Measurements from ENCODE around the gene OPN1MW2.
"Not testable (repeated sequence)": the region's sequence is repeated elsewhere in the genome, so short reads cannot be mapped to it uniquely, and the experiment has no call there.

The OPN1MW2 gene

GRCh38 chrX:154226706-154227105 is 7.2 kb downstream of the OPN1MW2 start:
- not testable (repeated sequence) for H3K27me3 ChIP-seq (ENCODE audit: control insufficient read depth, insufficient read depth, low read length); H3K4me2 ChIP-seq (ENCODE audit: low read length); H3K9ac ChIP-seq (ENCODE audit: low read depth, low read length); H3K36me3 ChIP-seq (ENCODE audit: insufficient read depth, low read length); H3K9me3 ChIP-seq (replicated peaks; ENCODE audit: low read length); H3K4me1 ChIP-seq (ENCODE audit: control insufficient read depth, insufficient read depth, low read length); H3K4me3 ChIP-seq (ENCODE audit: low read length)

- not testable (repeated sequence) for H3K4me3 ChIP-seq (ENCODE audit: low read length); H3K9me3 ChIP-seq (replicated peaks; ENCODE audit: low read length); H3K36me3 ChIP-seq (ENCODE audit: insufficient read depth, low read length); H3K27me3 ChIP-seq (ENCODE audit: control insufficient read depth, insufficient read depth, low read length); H3K4me1 ChIP-seq (ENCODE audit: control insufficient read depth, insufficient read depth, low read length); H3K9ac ChIP-seq (ENCODE audit: low read depth, low read length); H3K4me2 ChIP-seq (ENCODE audit: low read length)
Observed at GRCh38 chrX:154231443-154231842, 11.9 kb downstream of the OPN1MW2 start.

- H3K4me3 ChIP-seq (ENCODE audit: low read length); H3K4me1 ChIP-seq (ENCODE audit: control insufficient read depth, insufficient read depth, low read length); H3K9me3 ChIP-seq (replicated peaks; ENCODE audit: low read length); H3K9ac ChIP-seq (ENCODE audit: low read depth, low read length); H3K27me3 ChIP-seq (ENCODE audit: control insufficient read depth, insufficient read depth, low read length); H3K36me3 ChIP-seq (ENCODE audit: insufficient read depth, low read length); H3K4me2 ChIP-seq (ENCODE audit: low read length): not testable (repeated sequence)
Observed at GRCh38 chrX:154233620-154234019, 14.1 kb downstream of the OPN1MW2 start.

DNA sequence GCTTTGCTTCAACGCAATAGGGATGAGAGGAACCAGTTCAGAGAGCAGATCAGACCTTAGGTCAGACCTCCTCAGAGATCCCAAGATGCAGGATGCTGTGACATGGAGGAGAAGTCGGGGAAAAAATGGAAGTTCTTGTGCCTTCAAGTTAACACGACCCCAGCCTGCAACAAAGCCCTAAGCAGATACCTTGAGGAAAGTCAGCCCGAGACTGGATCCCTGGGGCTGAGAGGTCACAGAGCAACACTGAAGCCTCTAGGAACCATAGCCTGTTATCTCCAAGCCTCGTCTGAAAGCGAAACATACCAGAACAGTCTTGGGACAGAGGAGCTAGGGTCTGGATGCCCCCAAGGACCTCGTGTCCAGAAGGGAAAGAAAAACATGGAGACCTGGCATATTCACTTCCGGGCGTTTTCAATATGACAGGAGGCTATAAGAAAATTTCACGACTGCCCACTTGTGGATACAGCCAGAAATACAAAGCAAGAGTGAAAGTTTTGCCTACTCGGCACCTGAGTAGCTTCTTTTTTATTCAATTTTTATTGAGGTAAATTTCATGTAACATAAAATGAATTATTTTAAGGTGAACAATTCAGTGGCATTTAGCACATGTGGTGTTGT is 19.5 kb downstream of the OPN1MW2 start:
- not testable (repeated sequence) for H3K27me3 ChIP-seq (ENCODE audit: control insufficient read depth, insufficient read depth, low read length); H3K4me3 ChIP-seq (ENCODE audit: low read length); H3K4me1 ChIP-seq (ENCODE audit: control insufficient read depth, insufficient read depth, low read length); H3K9me3 ChIP-seq (replicated peaks; ENCODE audit: low read length); H3K36me3 ChIP-seq (ENCODE audit: insufficient read depth, low read length); H3K4me2 ChIP-seq (ENCODE audit: low read length); H3K9ac ChIP-seq (ENCODE audit: low read depth, low read length)

- H3K9me3 ChIP-seq (replicated peaks; ENCODE audit: low read length); H3K4me3 ChIP-seq (ENCODE audit: low read length); H3K9ac ChIP-seq (ENCODE audit: low read depth, low read length); H3K27me3 ChIP-seq (ENCODE audit: control insufficient read depth, insufficient read depth, low read length); H3K4me1 ChIP-seq (ENCODE audit: control insufficient read depth, insufficient read depth, low read length); H3K4me2 ChIP-seq (ENCODE audit: low read length); H3K36me3 ChIP-seq (ENCODE audit: insufficient read depth, low read length): not testable (repeated sequence)
Observed at GRCh38 chrX:154239982-154240503, 20.5 kb downstream of the OPN1MW2 start.

DNA sequence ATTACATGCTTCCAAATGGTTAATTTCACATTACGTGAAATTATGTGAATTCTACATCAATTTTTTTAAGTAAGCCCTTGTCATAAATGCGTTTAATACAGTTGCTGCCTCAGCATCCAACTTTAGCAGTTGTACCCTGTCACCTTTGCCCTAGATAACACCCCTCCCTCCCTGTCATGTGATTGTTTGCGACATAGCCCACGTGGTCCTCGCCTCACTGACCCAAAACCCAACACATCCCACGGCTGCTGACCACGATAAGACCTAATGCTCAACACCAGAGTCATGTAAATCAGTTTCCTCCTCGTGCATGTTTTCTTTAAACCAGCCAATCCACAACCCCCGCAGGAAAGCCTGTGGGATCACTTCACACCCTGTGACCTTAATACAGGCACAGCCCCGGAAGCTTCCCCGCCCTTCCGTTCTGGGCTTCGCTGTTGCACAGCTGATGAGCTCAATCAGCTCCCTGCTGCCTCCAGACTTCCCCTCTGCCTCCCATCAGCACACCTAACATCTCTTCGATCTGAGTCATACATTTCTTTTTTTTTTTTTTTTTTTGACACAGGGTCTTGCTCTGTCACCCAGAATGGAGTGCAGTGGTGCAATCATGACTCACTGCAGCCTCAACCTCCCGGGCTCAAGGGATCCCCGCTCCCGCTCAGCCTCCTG is 28.0 kb downstream of the OPN1MW2 start:
- H3K4me3 ChIP-seq (ENCODE audit: low read length); H3K27me3 ChIP-seq (ENCODE audit: control insufficient read depth, insufficient read depth, low read length); H3K4me1 ChIP-seq (ENCODE audit: control insufficient read depth, insufficient read depth, low read length); H3K9me3 ChIP-seq (replicated peaks; ENCODE audit: low read length); H3K9ac ChIP-seq (ENCODE audit: low read depth, low read length); H3K4me2 ChIP-seq (ENCODE audit: low read length); H3K36me3 ChIP-seq (ENCODE audit: insufficient read depth, low read length): not testable (repeated sequence)

GRCh38 chrX:154248076-154248475 is 28.5 kb downstream of the OPN1MW2 start:
- not testable (repeated sequence) for H3K27me3 ChIP-seq (ENCODE audit: control insufficient read depth, insufficient read depth, low read length); H3K4me3 ChIP-seq (ENCODE audit: low read length); H3K4me2 ChIP-seq (ENCODE audit: low read length)

DNA sequence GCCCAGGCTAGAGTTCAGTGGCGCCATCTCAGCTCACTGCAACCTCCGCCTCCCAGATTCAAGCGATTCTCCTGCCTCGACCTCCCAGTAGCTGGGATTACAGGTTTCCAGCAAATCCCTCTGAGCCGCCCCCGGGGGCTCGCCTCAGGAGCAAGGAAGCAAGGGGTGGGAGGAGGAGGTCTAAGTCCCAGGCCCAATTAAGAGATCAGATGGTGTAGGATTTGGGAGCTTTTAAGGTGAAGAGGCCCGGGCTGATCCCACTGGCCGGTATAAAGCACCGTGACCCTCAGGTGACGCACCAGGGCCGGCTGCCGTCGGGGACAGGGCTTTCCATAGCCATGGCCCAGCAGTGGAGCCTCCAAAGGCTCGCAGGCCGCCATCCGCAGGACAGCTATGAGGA is 37.7 kb downstream of the OPN1MW2 start, which contains the start of gene OPN1MW3:
Gene OPN1MW3 (plus strand): TSS at position 301 of the 400 bp plus-strand sequence. CDS start 38 bp downstream, at position 339.
- H3K9me3 ChIP-seq (replicated peaks; ENCODE audit: low read length); H3K9ac ChIP-seq (ENCODE audit: low read depth, low read length); H3K4me3 ChIP-seq (ENCODE audit: low read length); H3K27me3 ChIP-seq (ENCODE audit: control insufficient read depth, insufficient read depth, low read length); H3K4me1 ChIP-seq (ENCODE audit: control insufficient read depth, insufficient read depth, low read length); H3K36me3 ChIP-seq (ENCODE audit: insufficient read depth, low read length); H3K4me2 ChIP-seq (ENCODE audit: low read length): not testable (repeated sequence)

More at GRCh38 chrX:154248076-154248475, 28.5 kb downstream of the OPN1MW2 start:
- not testable (repeated sequence) for H3K4me1 ChIP-seq (ENCODE audit: control insufficient read depth, insufficient read depth, low read length); H3K9me3 ChIP-seq (replicated peaks; ENCODE audit: low read length); H3K36me3 ChIP-seq (ENCODE audit: insufficient read depth, low read length); H3K9ac ChIP-seq (ENCODE audit: low read depth, low read length)

DNA sequence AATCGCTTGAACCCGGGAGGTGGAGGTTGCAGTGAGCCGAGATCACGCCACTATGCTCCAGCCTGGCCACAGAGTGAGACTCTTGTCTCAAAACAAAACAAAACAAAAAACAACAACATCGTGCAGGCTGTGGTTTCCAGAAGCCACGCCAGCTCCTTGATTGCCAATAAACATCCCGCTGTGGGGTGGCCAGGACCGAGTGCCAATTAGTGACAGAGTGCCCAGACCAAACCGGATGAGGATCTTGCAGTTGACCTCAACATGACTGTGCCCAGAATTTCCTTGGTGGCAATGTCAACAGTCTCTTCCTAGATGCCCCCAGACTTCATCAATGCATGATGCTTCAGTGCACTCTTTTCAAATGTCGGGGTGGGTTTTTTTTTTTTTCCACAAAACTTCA is 39.2 kb downstream of the OPN1MW2 start:
- not testable (repeated sequence) for H3K27me3 ChIP-seq (ENCODE audit: control insufficient read depth, insufficient read depth, low read length); H3K36me3 ChIP-seq (ENCODE audit: insufficient read depth, low read length); H3K4me2 ChIP-seq (ENCODE audit: low read length); H3K4me3 ChIP-seq (ENCODE audit: low read length); H3K4me1 ChIP-seq (ENCODE audit: control insufficient read depth, insufficient read depth, low read length); H3K9me3 ChIP-seq (replicated peaks; ENCODE audit: low read length); H3K9ac ChIP-seq (ENCODE audit: low read depth, low read length)

- not testable (repeated sequence) for H3K9me3 ChIP-seq (replicated peaks; ENCODE audit: low read length); H3K4me3 ChIP-seq (ENCODE audit: low read length); H3K27me3 ChIP-seq (ENCODE audit: control insufficient read depth, insufficient read depth, low read length); H3K36me3 ChIP-seq (ENCODE audit: insufficient read depth, low read length); H3K4me2 ChIP-seq (ENCODE audit: low read length); H3K9ac ChIP-seq (ENCODE audit: low read depth, low read length); H3K4me1 ChIP-seq (ENCODE audit: control insufficient read depth, insufficient read depth, low read length)
Observed at GRCh38 chrX:154263072-154263471, 43.5 kb downstream of the OPN1MW2 start.

GRCh38 chrX:154269245-154269644 is 49.7 kb downstream of the OPN1MW2 start:
- H3K4me3 ChIP-seq (ENCODE audit: low read length); H3K36me3 ChIP-seq (ENCODE audit: insufficient read depth, low read length); H3K27me3 ChIP-seq (ENCODE audit: control insufficient read depth, insufficient read depth, low read length): not testable (repeated sequence)

More at GRCh38 chrX:154269245-154269644, 49.7 kb downstream of the OPN1MW2 start:
- not testable (repeated sequence) for H3K9ac ChIP-seq (ENCODE audit: low read depth, low read length); H3K9me3 ChIP-seq (replicated peaks; ENCODE audit: low read length); H3K4me1 ChIP-seq (ENCODE audit: control insufficient read depth, insufficient read depth, low read length); H3K4me2 ChIP-seq (ENCODE audit: low read length)

Data from skeletal muscle satellite cell (primary cell).